K562 (cell line): ENCODE results near the gene ZNF644. TPM values are rescaled to one million over a fixed set of nuclear protein-coding genes. Genes with fewer than 3 reads are reported as not detected.

Experiments used
- ATAC-seq: fragments of 200-7000 bp; cut with Tn5 transposase; 3 replicates; pipeline ENCODE4 v1.9.1; 2020; ENCODE audit warnings: moderate library complexity
- BruUV-seq: library from RNA; stranded (reverse); fragments of 400-500 nt; replicated peaks from 2 replicates; lab custom pipeline; 2021; lab: Mats Ljungman, UMichigan
- CTCF ChIA-PET: fragments of 300-600 bp; formaldehyde crosslinking; extraction: SDS; loops from one replicate; lab custom pipeline; 2021; ENCODE audit warnings: low intra/inter-chr PET ratio; lab: Yijun Ruan, JAX
- POLR2A ChIA-PET: fragments of 300-600, 350-650 bp; sonication (Branson Sonifier 250); formaldehyde crosslinking; extraction: SDS; loops from one replicate; lab custom pipeline; 2021; ENCODE audit warnings: antibody characterized with exemption, inconsistent platforms; lab: Yijun Ruan, JAX
- DNase-seq, 4 experiments: peaks; one replicate each; pipeline versions ENCODE4 v3.0.0 to v3.0.0-alpha.2; 2011 to 2018; ENCODE audit warnings: low spot score in 3 of 4, mixed read lengths in 3 of 4; ENCODE audit errors: extremely low read depth in 1 of 4
- FAIRE-seq: peaks from 2 replicates; lab custom pipeline; 2011; peaks lifted over from hg19 to GRCh38; lab: Jason Lieb, UNC
- H2AFZ ChIP-seq: 2 replicates; pipeline ENCODE4 v1.6.0; 2011; ENCODE audit warnings: low read depth, low read length, control low read depth, inconsistent platforms
- H3K27ac ChIP-seq: fragments of 200-600 bp; 3 replicates; pipeline ENCODE4 v1.8.0; 2011; ENCODE audit warnings: low read depth, mild to moderate bottlenecking, control low read depth, inconsistent platforms, low read length, moderate library complexity, mixed read lengths; ENCODE audit errors: extremely low read depth
- H3K27me3 ChIP-seq, 2 experiments: fragments of 300-600 bp in 1 of 2; 2 replicates in 1 of 2; 3 replicates in 1 of 2; pipeline versions ENCODE4 v1.6.0 to v1.8.0; 2011; ENCODE audit warnings: inconsistent platforms in 2 of 2, low read length in 2 of 2, mild to moderate bottlenecking in 1 of 2, mixed read lengths in 1 of 2, moderate library complexity in 1 of 2; ENCODE audit not compliant: control insufficient read depth in 2 of 2, insufficient read depth in 2 of 2
- H3K36me3 ChIP-seq: fragments of 300-600 bp; 3 replicates; pipeline ENCODE4 v1.8.0; 2011; ENCODE audit warnings: mild to moderate bottlenecking, low read length, inconsistent platforms; ENCODE audit not compliant: control insufficient read depth, insufficient read depth
- H3K4me1 ChIP-seq, 2 experiments: fragments of 200-600 bp in 1 of 2; replicated peaks in 1 of 2; 2 replicates in 1 of 2; 3 replicates in 1 of 2; pipeline versions ENCODE4 v1.5.1 to v1.8.0; 2011; ENCODE audit warnings: inconsistent platforms in 2 of 2, low read length in 2 of 2, mild to moderate bottlenecking in 1 of 2, mixed read lengths in 1 of 2, moderate library complexity in 1 of 2; ENCODE audit not compliant: control insufficient read depth in 2 of 2, insufficient read depth in 2 of 2
- H3K4me2 ChIP-seq: 2 replicates; pipeline ENCODE4 v1.6.1; 2011; ENCODE audit warnings: low read length, control low read depth, inconsistent platforms, mixed read lengths; ENCODE audit not compliant: insufficient read depth
- H3K4me3 ChIP-seq: fragments of 200-600 bp; sonication (generic), shearing (Covaris generic); 2 replicates; pipeline ENCODE4 v1.5.1; 2016; ENCODE audit warnings: control low read depth, inconsistent platforms
- H3K79me2 ChIP-seq: fragments of 200-600 bp; 3 replicates; pipeline ENCODE4 v1.8.0; 2011; ENCODE audit warnings: low read length, inconsistent platforms; ENCODE audit not compliant: control insufficient read depth, insufficient read depth
- H3K9ac ChIP-seq, 2 experiments: 2 replicates each; pipeline versions ENCODE4 v1.6.0 to v1.6.1; 2011; ENCODE audit warnings: low read depth in 2 of 2, low read length in 2 of 2, control low read depth in 1 of 2, inconsistent platforms in 1 of 2, mild to moderate bottlenecking in 1 of 2, mixed read lengths in 1 of 2; ENCODE audit not compliant: insufficient read depth in 1 of 2
- H3K9me1 ChIP-seq: one replicate; pipeline ENCODE4 v1.6.0; 2011; ENCODE audit warnings: inconsistent platforms, mild to moderate bottlenecking, low read length, moderate library complexity; ENCODE audit not compliant: control insufficient read depth, insufficient read depth
- H3K9me3 ChIP-seq: replicated peaks from 2 replicates; pipeline ENCODE4 v1.5.1; 2011; ENCODE audit warnings: low read depth, low read length, inconsistent platforms; ENCODE audit not compliant: control insufficient read depth, insufficient read depth
- H4K20me1 ChIP-seq: replicated peaks from 2 replicates; pipeline ENCODE4 v1.6.1; 2011; ENCODE audit warnings: low read length, inconsistent platforms, mixed read lengths; ENCODE audit not compliant: control insufficient read depth, insufficient read depth
- DIDO1 ChIP-seq: fragments of 450-650 bp; IDR thresholded peaks from 2 replicates; pipeline ENCODE4 v1.6.1; 2016; ENCODE audit warnings: low read depth, missing biosample characterization, missing genetic modification characterization
- ETS1 ChIP-seq: conservative IDR thresholded peaks from 2 replicates; pipeline ENCODE4 v1.6.1; 2011; ENCODE audit warnings: low read depth, mild to moderate bottlenecking, low read length; ENCODE audit not compliant: control insufficient read depth
- ETS2 ChIP-seq: IDR thresholded peaks from 2 replicates; pipeline ENCODE4 v1.6.1; 2016; ENCODE audit warnings: borderline replicate concordance, missing genetic modification characterization, mild to moderate bottlenecking, moderate library complexity, missing compliant biosample characterization; ENCODE audit not compliant: poor library complexity, severe bottlenecking
- HDAC8 ChIP-seq: fragments of 450-650 bp; IDR thresholded peaks from 2 replicates; pipeline ENCODE4 v1.6.1; 2016; ENCODE audit warnings: mild to moderate bottlenecking, missing genetic modification characterization, moderate library complexity, missing compliant biosample characterization
- HEY1 ChIP-seq: fragments of 250-450 bp; sonication (Bioruptor Pico); IDR thresholded peaks from 2 replicates; pipeline ENCODE4 v1.5.0; 2020; ENCODE audit warnings: mild to moderate bottlenecking, moderate library complexity, borderline replicate concordance
- HMG20A ChIP-seq: fragments of 450-650 bp; formaldehyde crosslinking; conservative IDR thresholded peaks from 2 replicates; pipeline ENCODE4 v1.4.0; 2020; ENCODE audit warnings: mild to moderate bottlenecking, mixed read lengths
- KDM2B ChIP-seq: fragments of 250-450 bp; sonication (Bioruptor Pico); IDR thresholded peaks from 2 replicates; pipeline ENCODE4 v1.8.0; 2021; ENCODE audit warnings: mild to moderate bottlenecking, moderate library complexity
- MEF2D ChIP-seq: conservative IDR thresholded peaks from 2 replicates; pipeline ENCODE4 v1.6.1; 2016; ENCODE audit warnings: low read depth, missing genetic modification characterization, missing compliant biosample characterization
- NEUROD1 ChIP-seq: fragments of 150-350 bp; IDR thresholded peaks from 2 replicates; pipeline ENCODE4 v1.6.1; 2014; ENCODE audit warnings: borderline replicate concordance, low read length, low read depth; ENCODE audit not compliant: partially characterized antibody
- POLR2G ChIP-seq: fragments of 200-400 bp; formaldehyde crosslinking; IDR thresholded peaks from 2 replicates; pipeline ENCODE4 v1.6.1; 2017; ENCODE audit warnings: low read depth, mild to moderate bottlenecking, antibody characterized with exemption, low read length, moderate library complexity
- SP1 ChIP-seq: sonication (generic); formaldehyde crosslinking; IDR thresholded peaks from 2 replicates; pipeline ENCODE4 v1.8.1; 2022; ENCODE audit warnings: mild to moderate bottlenecking, missing genetic modification reagents
- STAT5B ChIP-seq: fragments of 250-450 bp; sonication (Bioruptor Pico); IDR thresholded peaks from 2 replicates; pipeline ENCODE4 v1.8.0; 2021; ENCODE audit warnings: mild to moderate bottlenecking, inconsistent platforms
- TGIF2 ChIP-seq: sonication (generic); formaldehyde crosslinking; IDR thresholded peaks from 2 replicates; pipeline ENCODE4 v1.8.1; 2022; ENCODE audit warnings: mild to moderate bottlenecking, missing genetic modification reagents, moderate library complexity
- ZNF165 ChIP-seq: fragments of 250-450 bp; sonication (Bioruptor Pico); IDR thresholded peaks from 2 replicates; pipeline ENCODE4 v1.4.0; 2020; ENCODE audit warnings: borderline replicate concordance
- ZNF76 ChIP-seq: fragments of 250-450 bp; sonication (Bioruptor Pico); IDR thresholded peaks from 2 replicates; pipeline ENCODE4 v1.4.0; 2020; ENCODE audit warnings: mild to moderate bottlenecking, moderate library complexity, borderline replicate concordance
- WGBS: fragments of 100-300 bp; shearing (Covaris generic); methylation state at CpG from one replicate; pipeline ENCODE4 v1.1.6; 2016; ENCODE audit warnings: low coverage, mixed read lengths; ENCODE audit not compliant: insufficient coverage; ENCODE audit errors: missing lambda C conversion rate; 5-methylcytosine and 5-hydroxymethylcytosine counted together
- in situ Hi-C: fragments of 300-500 bp; cut with MboI; formaldehyde crosslinking; loops from 4 replicates; pipeline ENCODE4 v1.15.0; 2018; ENCODE audit warnings: inconsistent platforms, mixed read lengths
- intact Hi-C: fragments of 100-400 bp; cut with micrococcal nuclease; formaldehyde crosslinking; loops from 2 replicates; pipeline ENCODE4 v1.14.2; 2022
- polyA plus RNA-seq, 8 experiments: library from polyadenylated mRNA; depleted of rRNA in 4 of 8; stranded (reverse) in 5 of 8; unstranded in 3 of 8; fragments of >200 nt; fragmentation: Nextera tagmentation in 2 of 8; fragmentation: Illumina TruSeq in 1 of 8; extraction: Ambion mirVana in 2 of 8; extraction: Trizol in 1 of 8; gene quantifications; 2 replicates each; pipeline versions ENCODE4 v1.2.1 to v1.2.3, GENCODE V29; 2011 to 2014; ENCODE audit warnings: inconsistent platforms in 1 of 8, missing spikeins in 1 of 8
- total RNA-seq, 7 experiments: library from RNA; depleted of rRNA in 6 of 7; stranded (reverse); fragments of >200 nt in 6 of 7; fragmentation: Illumina TruSeq in 2 of 7; extraction: Trizol in 2 of 7; gene quantifications; 2 replicates each; pipeline versions ENCODE4 v1.2.1 to v1.2.3, GENCODE V29; 2011 to 2021; ENCODE audit warnings: low replicate concordance in 1 of 7
- TF ChIP-seq, protein P1 (sequence below): sonication (generic); formaldehyde crosslinking; IDR thresholded peaks from 2 replicates; pipeline ENCODE4 v1.8.1; 2022; ENCODE audit warnings: missing genetic modification reagents
- TF ChIP-seq, protein P2 (sequence below), 2 experiments: fragments of 200-800 bp in 1 of 2; sonication (Bioruptor generic) in 1 of 2; sonication (generic) in 1 of 2; formaldehyde crosslinking in 1 of 2; IDR thresholded peaks in 1 of 2; conservative IDR thresholded peaks in 1 of 2; 2 replicates each; pipeline versions ENCODE4 v1.5.0 to v1.6.1; 2016 to 2020; ENCODE audit warnings: missing compliant biosample characterization in 1 of 2, missing genetic modification characterization in 1 of 2, missing genetic modification reagents in 1 of 2
- TF ChIP-seq, protein P3 (sequence below): fragments of 450-650 bp; conservative IDR thresholded peaks from 2 replicates; pipeline ENCODE4 v1.6.1; 2016; ENCODE audit warnings: missing genetic modification characterization, low read depth, mild to moderate bottlenecking, missing compliant biosample characterization, moderate library complexity

Gene ZNF644
- total and polyA plus RNA-seq, 9 of the 15 experiments (the other 6 are each of a cell fraction or from before 2014, with no cell fraction given), result 25.3 to 71.4 (median 39.6) TPM

- POLR2A ChIA-PET, result interaction anchor here (0.5 to 1.8 kb wide), 4 partner anchors 8 to 92 kb away, joined by 3 to 6 read pairs (median 3); no protein-coding TSS in a partner anchor
- no peaks in the 10 kb centered on the region for H4K20me1 ChIP-seq
- 94% methylated on average over 4 of the region's 4 CpGs for whole genome bisulfite sequencing
- H3K9me3 ChIP-seq, result no peaks in the 10 kb centered on the region
- BruUV-seq, result no TSS peak
- CTCF ChIA-PET, result no interaction called here
- DNase-seq (no peak), ATAC-seq (no peak), FAIRE-seq (no peak)
- no peak overlapping the region for H2AFZ ChIP-seq
- no peak overlapping the region for H3K27ac ChIP-seq
- peaks cover 44% of the 10 kb centered on the region for H3K79me2 ChIP-seq
- H3K4me2 ChIP-seq, result no peak overlapping the region
- peaks cover 58% of the 10 kb centered on the region for H3K36me3 ChIP-seq
- no peak overlapping the region for H3K9ac ChIP-seq
- in situ Hi-C loops (no loop called here), intact Hi-C loops (no loop called here)
- no peak overlapping the region for H3K4me3 ChIP-seq
- no peaks in the 10 kb centered on the region for H3K9me1 ChIP-seq
- H3K4me1 ChIP-seq, result no peaks in the 10 kb centered on the region
- no peaks in the 10 kb centered on the region for H3K27me3 ChIP-seq
- TF ChIP-seq DIDO1 (tag) (no peak), ZNF76 (no peak), KDM2B (CRISPR knock-in tag) (no peak), SP1 (CRISPR knock-in tag) (no peak), HMG20A (CRISPR knock-in tag) (no peak), ZNF165 (CRISPR knock-in tag) (no peak), NEUROD1 (no peak), STAT5B (no peak), ETS1 (no peak), MEF2D (no peak), TGIF2 (CRISPR knock-in tag) (no peak), HDAC8 (tag) (no peak), HEY1 (CRISPR knock-in tag) (no peak), POLR2G (no peak), ETS2 (tag) (no peak)
- TF ChIP-seq, protein P1, sequence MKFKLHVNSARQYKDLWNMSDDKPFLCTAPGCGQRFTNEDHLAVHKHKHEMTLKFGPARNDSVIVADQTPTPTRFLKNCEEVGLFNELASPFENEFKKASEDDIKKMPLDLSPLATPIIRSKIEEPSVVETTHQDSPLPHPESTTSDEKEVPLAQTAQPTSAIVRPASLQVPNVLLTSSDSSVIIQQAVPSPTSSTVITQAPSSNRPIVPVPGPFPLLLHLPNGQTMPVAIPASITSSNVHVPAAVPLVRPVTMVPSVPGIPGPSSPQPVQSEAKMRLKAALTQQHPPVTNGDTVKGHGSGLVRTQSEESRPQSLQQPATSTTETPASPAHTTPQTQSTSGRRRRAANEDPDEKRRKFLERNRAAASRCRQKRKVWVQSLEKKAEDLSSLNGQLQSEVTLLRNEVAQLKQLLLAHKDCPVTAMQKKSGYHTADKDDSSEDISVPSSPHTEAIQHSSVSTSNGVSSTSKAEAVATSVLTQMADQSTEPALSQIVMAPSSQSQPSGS (CRISPR knock-in tag), result no peak
- TF ChIP-seq, protein P2, sequence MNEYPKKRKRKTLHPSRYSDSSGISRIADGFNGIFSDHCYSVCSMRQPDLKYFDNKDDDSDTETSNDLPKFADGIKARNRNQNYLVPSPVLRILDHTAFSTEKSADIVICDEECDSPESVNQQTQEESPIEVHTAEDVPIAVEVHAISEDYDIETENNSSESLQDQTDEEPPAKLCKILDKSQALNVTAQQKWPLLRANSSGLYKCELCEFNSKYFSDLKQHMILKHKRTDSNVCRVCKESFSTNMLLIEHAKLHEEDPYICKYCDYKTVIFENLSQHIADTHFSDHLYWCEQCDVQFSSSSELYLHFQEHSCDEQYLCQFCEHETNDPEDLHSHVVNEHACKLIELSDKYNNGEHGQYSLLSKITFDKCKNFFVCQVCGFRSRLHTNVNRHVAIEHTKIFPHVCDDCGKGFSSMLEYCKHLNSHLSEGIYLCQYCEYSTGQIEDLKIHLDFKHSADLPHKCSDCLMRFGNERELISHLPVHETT (CRISPR knock-in tag; conservative IDR thresholded peaks at IDR 0.05 in 1 of 2, IDR thresholded peaks at IDR 0.05 in 1 of 2), result no peak
- TF ChIP-seq, protein P3, sequence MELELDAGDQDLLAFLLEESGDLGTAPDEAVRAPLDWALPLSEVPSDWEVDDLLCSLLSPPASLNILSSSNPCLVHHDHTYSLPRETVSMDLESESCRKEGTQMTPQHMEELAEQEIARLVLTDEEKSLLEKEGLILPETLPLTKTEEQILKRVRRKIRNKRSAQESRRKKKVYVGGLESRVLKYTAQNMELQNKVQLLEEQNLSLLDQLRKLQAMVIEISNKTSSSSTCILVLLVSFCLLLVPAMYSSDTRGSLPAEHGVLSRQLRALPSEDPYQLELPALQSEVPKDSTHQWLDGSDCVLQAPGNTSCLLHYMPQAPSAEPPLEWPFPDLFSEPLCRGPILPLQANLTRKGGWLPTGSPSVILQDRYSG (tag), result no peak
Observed at GRCh38 chr1:90936061-90936460, 85.8 kb downstream of the ZNF644 start.
